Measurements from ENCODE around the gene CELA2A. TPM values are rescaled to one million over a fixed set of nuclear protein-coding genes. Genes with fewer than 3 reads are reported as not detected.
A peak's percentile ranks its signal among the peaks of the same experiment; 100 is the strongest.

CELA2A gene
- polyA plus RNA-seq, 1 of the 3 experiments (the other 2 are of a cell fraction): not detected

DNA sequence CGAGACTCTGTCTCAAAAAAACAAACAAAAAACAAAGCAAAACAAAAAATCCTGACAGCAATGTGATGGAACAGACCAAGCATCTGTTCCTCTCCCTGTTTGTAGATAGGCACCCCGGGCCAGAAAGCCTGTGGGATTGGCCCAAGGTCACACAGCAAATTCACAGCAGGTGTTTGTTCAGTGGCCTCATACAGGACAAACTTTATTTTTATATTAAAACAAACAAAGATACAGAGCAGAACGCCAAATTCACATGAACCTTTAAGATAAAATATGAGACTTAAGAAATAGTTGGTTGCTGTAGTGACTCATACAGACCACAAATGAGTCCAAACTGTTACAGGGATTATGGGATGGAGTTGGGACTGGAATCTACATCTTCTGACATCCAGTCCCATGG, 2.3 kb upstream of the CELA2A start:
- CTCF ChIA-PET: interaction anchor here (1.0 kb wide), 1 partner anchor 23 kb away, joined by 4 read pairs; no protein-coding TSS in a partner anchor
- 60% methylated on average over 3 of the region's 3 CpGs for WGBS (ENCODE audit: low lambda C conversion rate)
- Histone ChIP-seq H3K79me2 (ENCODE audit: insufficient read depth) (no peaks in the 10 kb centered on the region), H3K27me3 (ENCODE audit: insufficient read depth) (no peaks in the 10 kb centered on the region), H2AFZ (ENCODE audit: low read depth) (no peak overlapping the region), H4K20me1 (ENCODE audit: insufficient read depth) (no peaks in the 10 kb centered on the region), H3K9ac (no peak overlapping the region), H3K4me2 (no peak overlapping the region), H3K9me2 (no peaks in the 10 kb centered on the region), H3F3A (replicated peaks; ENCODE audit: insufficient read depth) (peaks cover 3% of the 10 kb centered on the region), H3K4me1 (ENCODE audit: control insufficient read depth in 1 of 2, insufficient read depth in 2 of 2, low read depth in 1 of 2, low read length in 1 of 2) (no peaks in the 10 kb centered on the region), H3K4me3 (ENCODE audit: low read depth in 2 of 2, low read length in 1 of 2) (no peak overlapping the region), H3K9me3 (no peaks in the 10 kb centered on the region), H3K36me3 (replicated peaks in 1 of 2; ENCODE audit: control insufficient read depth in 1 of 2, insufficient read depth in 2 of 2, low read length in 1 of 2) (no peaks in the 10 kb centered on the region), H3K27ac (ENCODE audit: low read depth in 2 of 2, low read length in 1 of 2) (no peak overlapping the region)
- TF ChIP-seq FOSL2 (IDR thresholded peaks at IDR 0.05; ENCODE audit: borderline replicate concordance, low read depth) (peak; percentile 42; the same call in 1 of the 2 replicates), NRF1 (IDR thresholded peaks at IDR 0.05; ENCODE audit: low read depth, low read length) (no peak)
- POLR2A ChIA-PET: no interaction called here
- DNase-seq: no peak

DNA sequence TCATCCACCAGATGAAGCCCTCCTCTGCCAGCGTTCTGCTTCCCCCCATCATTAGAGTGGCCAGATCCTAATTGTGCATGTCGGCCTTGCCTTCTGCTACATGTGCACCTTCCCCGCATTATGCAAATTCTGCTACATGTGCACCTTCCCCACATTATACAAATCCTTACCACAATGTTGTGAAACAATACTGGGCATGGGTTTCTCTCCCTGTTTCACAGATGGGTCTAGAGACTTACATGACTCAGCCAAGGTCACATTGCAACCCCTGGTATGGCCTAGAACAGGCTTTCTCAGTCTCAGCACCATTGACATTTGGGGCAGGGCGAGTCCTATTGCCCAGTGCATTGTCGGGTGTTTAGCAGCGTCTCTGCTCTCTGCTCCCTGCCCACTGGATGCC, 1.0 kb upstream of the CELA2A start:
- H4K20me1 ChIP-seq (ENCODE audit: insufficient read depth): no peaks in the 10 kb centered on the region
- no peaks in the 10 kb centered on the region for H3F3A ChIP-seq (replicated peaks; ENCODE audit: insufficient read depth)
- ChIA-PET POLR2A (no interaction called here), CTCF (no interaction called here)
- no peak overlapping the region for H3K27ac ChIP-seq (ENCODE audit: low read depth in 2 of 2, low read length in 1 of 2)
- H3K4me3 ChIP-seq (ENCODE audit: low read depth in 2 of 2, low read length in 1 of 2): no peak overlapping the region
- no peaks in the 10 kb centered on the region for H3K9me3 ChIP-seq
- no peaks in the 10 kb centered on the region for H3K79me2 ChIP-seq (ENCODE audit: insufficient read depth)
- no peaks in the 10 kb centered on the region for H3K27me3 ChIP-seq (ENCODE audit: insufficient read depth)
- H2AFZ ChIP-seq (ENCODE audit: low read depth): no peak overlapping the region
- no peak overlapping the region for H3K4me2 ChIP-seq
- H3K9me2 ChIP-seq: no peaks in the 10 kb centered on the region
- TF ChIP-seq TAF1 (IDR thresholded peaks at IDR 0.05; ENCODE audit: borderline replicate concordance, low read depth, low read length) (no peak), FOXJ3 (CRISPR knock-in tag; IDR thresholded peaks at IDR 0.05) (no peak), FOSL2 (IDR thresholded peaks at IDR 0.05; ENCODE audit: borderline replicate concordance, low read depth) (no peak), JUND (IDR thresholded peaks at IDR 0.05) (no peak), RFX5 (IDR thresholded peaks at IDR 0.05; ENCODE audit: low read length) (no peak), CHD2 (IDR thresholded peaks at IDR 0.05; ENCODE audit: low read length, partially characterized antibody) (no peak), TEAD4 (IDR thresholded peaks at IDR 0.05; ENCODE audit: borderline replicate concordance, insufficient read depth) (no peak), YY1 (IDR thresholded peaks at IDR 0.05; ENCODE audit: low read depth) (no peak)
- DNase-seq: no peak
- H3K4me1 ChIP-seq (ENCODE audit: control insufficient read depth in 1 of 2, insufficient read depth in 2 of 2, low read depth in 1 of 2, low read length in 1 of 2): peaks cover 5 to 8% of the 10 kb centered on the region in 2 experiments; a peak in 2 of 4 replicates
- 85% methylated on average over 6 of the region's 6 CpGs for WGBS (ENCODE audit: low lambda C conversion rate)
- no peaks in the 10 kb centered on the region for H3K36me3 ChIP-seq (replicated peaks in 1 of 2; ENCODE audit: control insufficient read depth in 1 of 2, insufficient read depth in 2 of 2, low read length in 1 of 2)
- H3K9ac ChIP-seq: no peak overlapping the region

DNA sequence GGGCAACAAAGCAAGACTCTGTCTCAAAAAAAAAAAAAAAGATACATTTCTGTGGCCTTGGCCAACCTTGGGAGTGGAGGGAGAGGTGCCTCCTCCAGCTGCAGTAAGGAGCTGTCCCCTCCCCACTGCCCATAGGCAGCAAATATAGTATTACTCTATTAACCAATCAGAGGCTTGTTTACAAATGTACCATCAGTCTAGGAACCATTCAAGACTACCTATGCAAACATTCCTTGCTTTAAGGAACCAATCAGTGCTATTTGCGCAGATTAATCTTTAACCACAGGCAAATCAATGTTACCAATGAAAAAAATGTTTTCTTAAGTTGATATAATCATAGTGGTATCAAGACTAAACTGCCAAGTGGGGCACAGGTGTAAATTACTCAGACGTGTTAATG, 1.1 kb downstream of the CELA2A start:
- H3K27ac ChIP-seq (ENCODE audit: low read depth in 2 of 2, low read length in 1 of 2): no peak overlapping the region
- no peak overlapping the region for H3K9ac ChIP-seq
- no peaks in the 10 kb centered on the region for H3F3A ChIP-seq (replicated peaks; ENCODE audit: insufficient read depth)
- 90% methylated on average over 2 of the region's 2 CpGs for WGBS (ENCODE audit: low lambda C conversion rate)
- no peak overlapping the region for H3K4me3 ChIP-seq (ENCODE audit: low read depth in 2 of 2, low read length in 1 of 2)
- H3K4me2 ChIP-seq: no peak overlapping the region
- POLR2A ChIA-PET: interaction anchor here (0.6 kb wide), 1 partner anchor 68 kb away, joined by 3 read pairs; no protein-coding TSS in a partner anchor
- DNase-seq: no peak
- peaks cover 5 to 8% of the 10 kb centered on the region in 2 experiments; a peak in 2 of 4 replicates for H3K4me1 ChIP-seq (ENCODE audit: control insufficient read depth in 1 of 2, insufficient read depth in 2 of 2, low read depth in 1 of 2, low read length in 1 of 2)
- no peaks in the 10 kb centered on the region for H3K79me2 ChIP-seq (ENCODE audit: insufficient read depth)
- H3K36me3 ChIP-seq (replicated peaks in 1 of 2; ENCODE audit: control insufficient read depth in 1 of 2, insufficient read depth in 2 of 2, low read length in 1 of 2): no peaks in the 10 kb centered on the region
- no peaks in the 10 kb centered on the region for H3K9me3 ChIP-seq
- H4K20me1 ChIP-seq (ENCODE audit: insufficient read depth): no peaks in the 10 kb centered on the region
- H3K9me2 ChIP-seq: no peaks in the 10 kb centered on the region
- CTCF ChIA-PET: no interaction called here
- H2AFZ ChIP-seq (ENCODE audit: low read depth): no peak overlapping the region
- no peaks in the 10 kb centered on the region for H3K27me3 ChIP-seq (ENCODE audit: insufficient read depth)
- no peak for TF ChIP-seq GABPA (IDR thresholded peaks at IDR 0.05; ENCODE audit: low read depth)
- no peak for TF ChIP-seq NRF1 (IDR thresholded peaks at IDR 0.05; ENCODE audit: low read depth, low read length)
- TF ChIP-seq TAF1 (IDR thresholded peaks at IDR 0.05; ENCODE audit: borderline replicate concordance, low read depth, low read length): no peak
- TF ChIP-seq CHD2 (IDR thresholded peaks at IDR 0.05; ENCODE audit: low read length, partially characterized antibody): no peak
- no peak for TF ChIP-seq ELF1 (IDR thresholded peaks at IDR 0.05)
- TF ChIP-seq EP300 (IDR thresholded peaks at IDR 0.05; ENCODE audit: borderline replicate concordance in 1 of 2, low read depth in 1 of 2, low read length in 1 of 2): no peak
- TF ChIP-seq MEF2A (IDR thresholded peaks at IDR 0.05; ENCODE audit: borderline replicate concordance, low read depth): no peak
- no peak for TF ChIP-seq POLR2AphosphoS5 (IDR thresholded peaks at IDR 0.05; ENCODE audit: low read depth, low read length)
- no peak for TF ChIP-seq FOXM1 (IDR thresholded peaks at IDR 0.05; ENCODE audit: low read depth)
- TF ChIP-seq TCF12 (IDR thresholded peaks at IDR 0.05): no peak
- TF ChIP-seq RFX5 (IDR thresholded peaks at IDR 0.05; ENCODE audit: low read length): no peak
- TF ChIP-seq, protein P1, sequence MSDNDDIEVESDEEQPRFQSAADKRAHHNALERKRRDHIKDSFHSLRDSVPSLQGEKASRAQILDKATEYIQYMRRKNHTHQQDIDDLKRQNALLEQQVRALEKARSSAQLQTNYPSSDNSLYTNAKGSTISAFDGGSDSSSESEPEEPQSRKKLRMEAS (IDR thresholded peaks at IDR 0.05; ENCODE audit: low read depth): no peak
- no peak for TF ChIP-seq SIN3A (IDR thresholded peaks at IDR 0.05; ENCODE audit: borderline replicate concordance, low read depth, low read length)
- no peak for TF ChIP-seq SMC3 (IDR thresholded peaks at IDR 0.05; ENCODE audit: low read depth, low read length)
- TF ChIP-seq, protein P2, sequence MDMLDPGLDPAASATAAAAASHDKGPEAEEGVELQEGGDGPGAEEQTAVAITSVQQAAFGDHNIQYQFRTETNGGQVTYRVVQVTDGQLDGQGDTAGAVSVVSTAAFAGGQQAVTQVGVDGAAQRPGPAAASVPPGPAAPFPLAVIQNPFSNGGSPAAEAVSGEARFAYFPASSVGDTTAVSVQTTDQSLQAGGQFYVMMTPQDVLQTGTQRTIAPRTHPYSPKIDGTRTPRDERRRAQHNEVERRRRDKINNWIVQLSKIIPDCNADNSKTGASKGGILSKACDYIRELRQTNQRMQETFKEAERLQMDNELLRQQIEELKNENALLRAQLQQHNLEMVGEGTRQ (IDR thresholded peaks at IDR 0.05; ENCODE audit: borderline replicate concordance, low read depth, low read length): no peak
- TF ChIP-seq, protein P3, sequence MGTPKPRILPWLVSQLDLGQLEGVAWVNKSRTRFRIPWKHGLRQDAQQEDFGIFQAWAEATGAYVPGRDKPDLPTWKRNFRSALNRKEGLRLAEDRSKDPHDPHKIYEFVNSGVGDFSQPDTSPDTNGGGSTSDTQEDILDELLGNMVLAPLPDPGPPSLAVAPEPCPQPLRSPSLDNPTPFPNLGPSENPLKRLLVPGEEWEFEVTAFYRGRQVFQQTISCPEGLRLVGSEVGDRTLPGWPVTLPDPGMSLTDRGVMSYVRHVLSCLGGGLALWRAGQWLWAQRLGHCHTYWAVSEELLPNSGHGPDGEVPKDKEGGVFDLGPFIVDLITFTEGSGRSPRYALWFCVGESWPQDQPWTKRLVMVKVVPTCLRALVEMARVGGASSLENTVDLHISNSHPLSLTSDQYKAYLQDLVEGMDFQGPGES (IDR thresholded peaks at IDR 0.05; ENCODE audit: low read depth, low read length): no peak

Data from SK-N-SH (cell line).